OCI-LY3 (cell line): ENCODE data around the gene COX7A2L.

Experiments
- H2AFZ ChIP-seq: fragments of 200-600, 300-600 bp; shearing (Covaris generic); 2 replicates; pipeline ENCODE4 v1.6.0; 2014; ENCODE audit warnings: antibody characterized with exemption, low read depth, low read length
- H3K27ac ChIP-seq: fragments of 200-600, 300-600 bp; sonication (generic); 2 replicates; pipeline ENCODE4 v1.5.1; 2014; ENCODE audit warnings: mild to moderate bottlenecking, low read length, moderate library complexity, mixed read lengths
- H3K27me3 ChIP-seq: fragments of 200-600, 300-600 bp; sonication (generic); 2 replicates; pipeline ENCODE4 v1.6.1; 2014; ENCODE audit warnings: low read depth, low read length, mixed read lengths
- H3K36me3 ChIP-seq: fragments of 200-600, 300-600 bp; sonication (generic); replicated peaks from 2 replicates; pipeline ENCODE3; 2014; ENCODE audit warnings: low read depth, low read length, mixed read lengths
- H3K4me1 ChIP-seq: fragments of 300-600, 200-600 bp; sonication (generic); 2 replicates; pipeline ENCODE4 v1.6.1; 2014; ENCODE audit warnings: low read length, mixed read lengths
- H3K4me2 ChIP-seq: fragments of 200-600, 300-600 bp; sonication (generic); 2 replicates; pipeline ENCODE4 v1.6.1; 2014; ENCODE audit warnings: low read length, mixed read lengths
- H3K4me3 ChIP-seq: fragments of 300-600, 200-600 bp; sonication (generic); 2 replicates; pipeline ENCODE4 v1.5.1; 2014; ENCODE audit warnings: antibody characterized with exemption, mild to moderate bottlenecking, low read length, moderate library complexity
- H3K79me2 ChIP-seq: fragments of 300-600, 200-600 bp; shearing (Covaris generic); 2 replicates; pipeline ENCODE4 v1.6.1; 2014; ENCODE audit warnings: mild to moderate bottlenecking, low read length, mixed read lengths
- H3K9ac ChIP-seq: fragments of 300-600, 200-600 bp; shearing (Covaris generic); 2 replicates; pipeline ENCODE4 v1.6.0; 2014; ENCODE audit warnings: mild to moderate bottlenecking, low read length, moderate library complexity
- H3K9me3 ChIP-seq: fragments of 200-600, 300-600 bp; shearing (Covaris generic); 2 replicates; pipeline ENCODE4 v1.6.1; 2014; ENCODE audit warnings: low read length, mixed read lengths; ENCODE audit not compliant: insufficient read depth
- H4K20me1 ChIP-seq: fragments of 200-600, 300-600 bp; sonication (generic); 2 replicates; pipeline ENCODE4 v1.6.1; 2016; ENCODE audit warnings: low read length, mixed read lengths; ENCODE audit not compliant: insufficient read depth
- CTCF ChIP-seq: fragments of 200-600, 300-600 bp; sonication (generic); IDR thresholded peaks from 2 replicates; pipeline ENCODE4 v1.5.1; 2014; ENCODE audit warnings: antibody characterized with exemption, low read length, low read depth
- EZH2phosphoT487 ChIP-seq: fragments of 200-600 bp; shearing (Covaris generic); IDR thresholded peaks from 2 replicates; pipeline ENCODE4 v1.6.1; 2018; ENCODE audit warnings: antibody characterized with exemption, mixed run types, low read depth

Gene COX7A2L

GRCh38 chr2:42360493-42360889, 526 bp downstream of the COX7A2L start:
- peak overlapping the region; percentile 93 for H2AFZ ChIP-seq
- H4K20me1 ChIP-seq = peaks cover 21% of the 10 kb centered on the region
- H3K4me1 ChIP-seq = peaks cover 22% of the 10 kb centered on the region
- H3K27me3 ChIP-seq = peaks cover 2% of the 10 kb centered on the region; the same call in 1 of the 2 replicates
- peak overlapping the region; percentile 90 for H3K27ac ChIP-seq
- H3K9ac ChIP-seq = peak overlapping the region; percentile 94
- H3K4me2 ChIP-seq = peak overlapping the region; percentile 84
- no peaks in the 10 kb centered on the region for H3K9me3 ChIP-seq
- H3K4me3 ChIP-seq = peak overlapping the region; percentile 97
- peaks cover 56% of the 10 kb centered on the region for H3K79me2 ChIP-seq
- H3K36me3 ChIP-seq = peaks cover 4% of the 10 kb centered on the region
- no peak for TF ChIP-seq EZH2phosphoT487
- TF ChIP-seq CTCF = no peak

GRCh38 chr2:42359965-42360483, 993 bp downstream of the COX7A2L start:
- H3K4me1 ChIP-seq = peaks cover 22% of the 10 kb centered on the region
- peak overlapping the region; percentile 90 for H3K27ac ChIP-seq
- H2AFZ ChIP-seq = no peak overlapping the region

GRCh38 chr2:42359304-42359964, 1.6 kb downstream of the COX7A2L start:
- H3K27me3 ChIP-seq = 0 out of 2 replicates have a peak, but pooled peaks cover 2% of the 10 kb centered on the region
- peak overlapping the region; percentile 94 for H3K9ac ChIP-seq
- peaks cover 4% of the 10 kb centered on the region for H3K36me3 ChIP-seq
- peaks cover 66% of the 10 kb centered on the region for H3K79me2 ChIP-seq
- TF ChIP-seq CTCF (no peak), EZH2phosphoT487 (no peak)
- peak overlapping the region; percentile 97 for H3K4me3 ChIP-seq
- H3K4me1 ChIP-seq = peaks cover 22% of the 10 kb centered on the region
- no peak overlapping the region for H2AFZ ChIP-seq
- peak overlapping the region; percentile 84 for H3K4me2 ChIP-seq
- H3K9me3 ChIP-seq = no peaks in the 10 kb centered on the region
- peaks cover 31% of the 10 kb centered on the region for H4K20me1 ChIP-seq
- H3K27ac ChIP-seq = peak overlapping the region; percentile 90

More at GRCh38 chr2:42359965-42360483, 993 bp downstream of the COX7A2L start:
- Histone ChIP-seq H3K4me3 (peak overlapping the region; percentile 97), H3K4me2 (peak overlapping the region; percentile 84), H3K9me3 (no peaks in the 10 kb centered on the region), H3K36me3 (peaks cover 4% of the 10 kb centered on the region), H4K20me1 (peaks cover 25% of the 10 kb centered on the region), H3K9ac (peak overlapping the region; percentile 94), H3K27me3 (peaks cover 2% of the 10 kb centered on the region; the same call in 1 of the 2 replicates), H3K79me2 (peaks cover 60% of the 10 kb centered on the region)
- TF ChIP-seq CTCF (no peak), EZH2phosphoT487 (no peak)

- peaks cover 25% of the 10 kb centered on the region for H3K36me3 ChIP-seq
- no peaks in the 10 kb centered on the region for H3K9me3 ChIP-seq
- no peak overlapping the region for H3K27ac ChIP-seq
- H2AFZ ChIP-seq = no peak overlapping the region
- no peak overlapping the region for H3K4me3 ChIP-seq
- no peaks in the 10 kb centered on the region for H3K27me3 ChIP-seq
- no peak for TF ChIP-seq EZH2phosphoT487
- no peak for TF ChIP-seq CTCF
- H3K79me2 ChIP-seq = peaks cover 78% of the 10 kb centered on the region
- H3K4me2 ChIP-seq = no peak overlapping the region
- H3K4me1 ChIP-seq = peaks cover 8% of the 10 kb centered on the region
- peaks cover 46% of the 10 kb centered on the region for H4K20me1 ChIP-seq
- H3K9ac ChIP-seq = no peak overlapping the region
Observed at GRCh38 chr2:42353792-42354429, 7.1 kb downstream of the COX7A2L start.
